NCI-H774 (cell line): ENCODE results near the gene DACH2.
"Not testable (repeated sequence)": the region's sequence is repeated elsewhere in the genome, so short reads cannot be mapped to it uniquely, and the experiment has no call there.

ENCODE experiments used
- DNase-seq: peaks from one replicate; lab custom pipeline; 2025; lab: John Stamatoyannopoulos, UW

The DACH2 gene

GRCh38 chrX:86148024-86148511, at the start of gene DACH2:
Gene DACH2, plus strand, starts transcription at chrX:86148451.
- DNase-seq = peak; percentile 82

- no peak for DNase-seq
Observed at GRCh38 chrX:86102341-86102740, 45.9 kb upstream of the DACH2 start.

GRCh38 chrX:86103061-86103460, 45.2 kb upstream of the DACH2 start:
- no peak for DNase-seq

GRCh38 chrX:86104526-86104925, 43.7 kb upstream of the DACH2 start:
- no peak for DNase-seq

- no peak for DNase-seq
Observed at GRCh38 chrX:86121916-86122315, 26.3 kb upstream of the DACH2 start.

GRCh38 chrX:86133761-86134160, 14.5 kb upstream of the DACH2 start:
- DNase-seq = no peak

- no peak for DNase-seq
Observed at GRCh38 chrX:86137071-86137470, 11.2 kb upstream of the DACH2 start.

GRCh38 chrX:86141786-86142185, 6.5 kb upstream of the DACH2 start:
- DNase-seq = no peak

GRCh38 chrX:86146102-86146501, 2.1 kb upstream of the DACH2 start:
- no peak for DNase-seq

GRCh38 chrX:86148594-86148993, 343 bp downstream of the DACH2 start:
- no peak for DNase-seq

- DNase-seq = no peak
Observed at GRCh38 chrX:86149119-86149518, 868 bp downstream of the DACH2 start.

GRCh38 chrX:86154553-86154952, 6.3 kb downstream of the DACH2 start:
- DNase-seq = no peak

GRCh38 chrX:86171366-86171765, 23.1 kb downstream of the DACH2 start:
- DNase-seq = no peak

GRCh38 chrX:86178906-86179305, 30.7 kb downstream of the DACH2 start:
- DNase-seq = no peak

GRCh38 chrX:86181325-86181724, 33.1 kb downstream of the DACH2 start:
- DNase-seq = not testable (repeated sequence)

GRCh38 chrX:86192827-86193226, 44.6 kb downstream of the DACH2 start:
- no peak for DNase-seq

GRCh38 chrX:86194758-86195157, 46.5 kb downstream of the DACH2 start:
- DNase-seq = no peak

- no peak for DNase-seq
Observed at GRCh38 chrX:86195343-86195742, 47.1 kb downstream of the DACH2 start.

- DNase-seq = no peak
Observed at GRCh38 chrX:86197815-86198214, 49.6 kb downstream of the DACH2 start.

GRCh38 chrX:86210772-86211171, 62.5 kb downstream of the DACH2 start:
- no peak for DNase-seq

- no peak for DNase-seq
Observed at GRCh38 chrX:86215260-86215659, 67.0 kb downstream of the DACH2 start.

- no peak for DNase-seq
Observed at GRCh38 chrX:86237482-86237881, 89.2 kb downstream of the DACH2 start.

- no peak for DNase-seq
Observed at GRCh38 chrX:86241547-86241946, 93.3 kb downstream of the DACH2 start.

- no peak for DNase-seq
Observed at GRCh38 chrX:86263526-86263925, 115.3 kb downstream of the DACH2 start.

- DNase-seq = no peak
Observed at GRCh38 chrX:86295293-86295692, 147.0 kb downstream of the DACH2 start.
